ENCODE measurements around the gene SHISA3.
A peak's percentile ranks its signal among the peaks of the same experiment; 100 is the strongest.
"Not testable (repeated sequence)": the region's sequence is repeated elsewhere in the genome, so short reads cannot be mapped to it uniquely, and the experiment has no call there.

Gene SHISA3

DNA sequence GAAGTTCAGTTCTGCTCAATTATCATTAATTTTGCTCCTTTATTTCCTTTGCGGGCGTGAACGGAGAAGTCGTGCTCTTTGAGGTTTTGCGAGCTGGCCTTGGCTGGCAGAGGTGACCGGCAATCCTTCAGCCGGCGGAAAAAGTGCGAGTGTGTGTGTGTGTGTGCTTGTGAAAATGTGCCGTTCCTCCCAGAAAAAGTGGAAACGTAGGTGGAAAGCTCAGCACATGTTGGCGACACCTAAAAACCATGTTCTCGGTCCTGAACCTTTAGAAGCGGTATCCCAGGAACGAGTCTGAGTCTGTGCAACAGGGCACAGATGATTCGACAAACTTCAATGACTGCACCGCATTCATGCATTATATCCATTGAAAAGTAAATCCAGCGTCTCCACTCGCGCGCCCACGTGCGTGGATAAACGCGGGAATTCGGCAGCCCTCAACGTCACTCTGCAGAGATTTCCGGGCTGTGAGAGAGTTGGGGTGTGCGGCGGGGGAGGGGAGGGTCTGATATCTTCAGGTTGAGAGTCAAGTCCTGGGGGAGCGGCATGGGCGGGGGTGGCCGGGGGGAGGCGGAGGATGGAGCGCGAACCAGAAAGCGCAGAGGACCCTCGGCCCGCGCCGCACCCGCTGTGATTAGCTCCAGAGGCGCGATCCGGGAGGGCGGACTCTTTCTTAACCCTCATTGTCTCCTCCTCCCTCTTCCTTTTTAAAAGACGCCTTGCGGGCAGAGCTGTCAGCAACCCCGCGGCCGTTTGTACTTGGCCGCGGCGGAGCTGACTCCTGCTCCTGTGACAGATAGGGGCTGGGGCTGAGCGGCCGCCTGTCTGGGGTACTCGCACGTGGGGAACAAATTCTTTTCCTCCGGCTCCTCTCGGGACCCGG is at the start of gene SHISA3:
SHISA3 (plus strand) TSS at position 737 of the 883 bp plus-strand sequence. CDS start 569 bp downstream, outside the sequence.
- peak; percentile 87 for DNase-seq (ENCODE audit: low read depth, low spot score)

DNA sequence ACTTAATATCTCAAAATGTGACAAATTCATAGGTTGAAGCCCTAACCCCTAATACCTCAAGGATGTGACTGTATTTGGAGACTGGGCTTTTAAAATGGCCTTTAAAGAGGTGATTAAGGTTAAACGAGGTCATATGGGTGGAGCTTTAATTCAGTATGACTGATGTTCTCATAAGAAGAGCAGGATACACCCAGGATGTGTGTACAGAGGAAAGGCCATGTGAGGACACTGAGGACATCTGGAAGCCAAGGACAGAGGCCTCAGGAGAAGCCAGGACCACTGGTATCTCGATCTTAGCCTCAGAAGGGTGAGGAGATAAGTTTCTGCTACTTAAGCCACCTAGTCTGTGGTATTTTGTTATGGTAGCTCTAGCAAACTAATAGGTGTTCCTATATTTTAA is 49.0 kb upstream of the SHISA3 start:
- DNase-seq (ENCODE audit: low read depth, low spot score), result no peak

DNA sequence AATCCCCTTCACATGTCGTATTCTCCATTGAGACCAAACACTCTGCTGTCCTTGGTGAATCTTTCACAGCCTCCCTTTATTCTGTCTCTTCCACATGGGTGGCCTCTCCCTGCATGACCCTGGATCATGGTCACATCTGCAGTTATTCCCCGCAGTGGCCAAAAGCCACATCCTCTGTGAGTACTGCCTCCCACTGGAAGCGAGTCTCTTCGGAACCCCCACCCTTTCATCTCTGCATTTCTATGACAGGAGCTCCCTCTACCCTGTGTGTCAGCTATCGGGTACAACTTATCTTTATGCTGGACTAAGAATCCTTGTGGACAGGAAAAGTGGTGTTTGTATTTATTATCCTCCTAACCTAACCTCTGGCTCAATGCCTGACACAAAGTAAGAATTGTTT is 48.6 kb upstream of the SHISA3 start:
- DNase-seq (ENCODE audit: low read depth, low spot score), result no peak

DNA sequence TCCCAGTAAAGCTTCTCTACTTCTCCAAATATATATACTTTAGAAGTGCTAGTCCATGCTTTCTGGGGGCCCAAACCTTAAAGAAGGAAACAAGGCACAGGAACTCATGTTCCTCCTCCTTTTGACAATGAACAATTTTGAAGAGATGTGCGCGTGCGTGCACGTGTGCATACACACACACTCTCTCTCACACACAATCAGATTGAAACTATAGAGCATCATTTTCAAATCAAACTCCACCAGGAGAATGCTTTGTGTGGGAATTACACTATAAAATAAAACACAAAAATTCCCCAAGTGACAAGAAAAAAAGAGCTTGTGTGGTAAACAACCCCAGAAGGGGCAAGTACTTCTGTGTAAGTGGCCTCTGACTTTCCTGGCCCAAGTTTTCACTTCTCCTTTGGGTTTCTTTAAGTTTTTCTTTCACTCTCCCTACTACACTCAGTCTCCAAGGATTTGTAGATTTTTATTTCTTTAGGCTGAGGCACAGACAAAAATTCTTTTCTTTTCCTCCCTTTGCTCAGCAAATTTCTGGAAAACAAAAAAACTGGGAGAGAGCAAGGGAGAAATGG is 46.6 kb upstream of the SHISA3 start:
- DNase-seq (ENCODE audit: low read depth, low spot score), result no peak

DNA sequence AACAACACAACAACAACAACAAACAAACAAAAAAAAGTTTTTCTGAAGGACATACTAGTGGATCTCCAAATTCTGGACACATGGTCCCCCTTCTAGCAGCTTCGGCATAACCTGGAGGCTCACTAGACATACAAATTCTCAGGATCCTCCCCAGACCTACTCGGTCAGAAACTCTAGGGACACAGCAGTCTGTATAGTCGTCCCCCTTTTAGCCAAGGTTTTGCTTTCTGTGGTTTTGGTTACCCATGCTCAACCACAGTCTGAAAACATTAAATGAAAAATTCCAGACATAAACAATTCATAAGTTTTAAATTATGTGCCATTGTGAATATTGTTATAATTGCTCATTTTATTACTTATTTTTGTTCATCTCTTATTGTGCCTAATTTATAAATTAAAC is 45.2 kb upstream of the SHISA3 start:
- no peak for DNase-seq (ENCODE audit: low read depth, low spot score)

DNA sequence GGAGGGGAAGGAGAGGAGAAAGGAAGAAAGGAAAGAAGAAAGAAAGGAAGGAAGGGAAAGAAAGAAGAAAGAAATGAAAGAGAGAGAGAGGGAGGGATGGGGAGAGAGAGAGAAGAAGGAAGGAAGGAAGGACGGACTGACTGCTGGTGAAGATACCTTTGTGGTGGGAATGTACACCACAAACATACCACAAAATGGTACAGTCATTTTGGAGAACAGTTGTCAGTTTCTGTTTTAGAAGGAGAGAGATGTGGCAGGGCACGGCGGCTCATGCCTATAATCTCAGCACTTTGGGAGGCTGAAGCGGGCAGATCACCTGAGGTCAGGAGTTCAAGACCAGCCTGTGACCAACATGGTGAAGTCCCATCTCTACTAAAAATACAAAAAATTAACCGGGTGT is 40.0 kb upstream of the SHISA3 start:
- DNase-seq (ENCODE audit: low read depth, low spot score), result no peak

DNA sequence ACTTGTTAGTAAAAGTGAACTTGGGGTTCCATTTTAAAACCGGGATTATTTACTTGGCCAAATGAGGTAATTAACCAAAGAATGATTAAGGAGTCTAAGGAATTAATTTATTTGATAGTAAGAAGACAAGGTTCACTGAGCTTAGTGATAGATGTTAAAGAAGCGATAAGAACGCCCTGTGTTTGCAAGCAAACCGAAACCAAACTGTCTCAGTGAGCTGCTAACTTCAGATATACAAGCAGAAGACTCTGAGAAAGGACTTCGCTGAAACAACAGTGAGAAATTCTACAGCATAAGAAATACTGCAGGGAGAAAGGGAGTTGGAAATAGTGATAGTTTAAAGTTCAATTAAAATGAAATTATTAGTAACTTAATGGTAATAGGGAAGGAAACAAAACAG is 37.6 kb upstream of the SHISA3 start:
- no peak for DNase-seq (ENCODE audit: low read depth, low spot score)

DNA sequence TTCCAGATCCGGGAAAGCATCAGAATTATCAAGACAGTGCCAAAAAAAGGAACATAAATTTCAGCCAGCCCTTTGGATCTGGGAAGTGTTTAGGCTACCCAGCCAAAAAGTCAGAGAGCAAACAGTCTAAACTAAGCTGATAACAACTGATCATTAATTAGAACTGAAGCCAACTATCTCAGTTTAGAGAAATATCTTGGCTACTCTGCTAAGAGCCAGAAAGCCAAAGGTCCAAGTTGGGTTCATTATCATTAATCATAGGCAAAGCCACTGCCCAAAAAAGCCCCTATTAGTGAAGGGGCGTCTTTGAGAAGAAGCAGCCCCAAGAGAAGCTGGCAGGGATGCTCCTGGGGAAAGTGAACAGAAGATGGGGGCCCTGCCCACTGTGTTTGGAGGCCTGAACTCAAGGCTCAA is 37.0 kb upstream of the SHISA3 start:
- DNase-seq (ENCODE audit: low read depth, low spot score), result no peak

DNA sequence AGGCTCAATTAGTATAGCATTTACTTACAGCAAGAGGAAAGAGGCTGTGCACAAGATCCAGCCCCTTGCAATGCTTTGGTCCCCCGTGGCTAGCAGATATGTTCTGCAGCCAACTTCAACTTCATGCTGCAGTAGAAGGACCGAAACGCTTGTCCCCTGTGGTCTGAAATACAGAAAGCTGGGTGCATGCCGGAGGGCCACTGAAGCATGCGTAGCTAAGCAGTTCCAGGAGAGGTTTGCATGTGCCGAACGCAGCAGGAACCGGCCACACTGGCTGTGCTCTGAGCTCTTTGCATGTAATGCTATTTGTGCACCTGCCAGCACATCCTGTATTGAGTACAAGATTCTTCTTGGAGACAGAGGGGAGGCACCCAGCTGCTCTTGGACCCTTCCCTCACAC is 35.8 kb upstream of the SHISA3 start:
- no peak for DNase-seq (ENCODE audit: low read depth, low spot score)

DNA sequence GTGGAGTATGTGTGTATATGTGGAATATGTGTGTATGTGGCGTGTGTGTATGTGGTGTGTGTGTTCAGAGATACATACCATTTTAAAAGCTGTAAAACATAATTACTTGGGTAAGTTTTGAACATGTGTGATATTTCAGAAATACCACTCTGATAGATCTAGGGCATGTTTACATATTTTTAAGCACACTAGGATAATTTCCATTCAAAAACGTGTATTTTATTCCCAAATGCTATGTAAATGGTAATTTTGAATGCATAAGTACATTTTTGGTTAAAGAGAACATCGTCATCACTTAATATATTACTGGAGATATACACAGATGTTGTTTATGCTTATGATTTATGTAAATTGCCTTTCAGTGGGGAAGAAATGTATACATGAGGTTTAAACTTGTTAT is 34.7 kb upstream of the SHISA3 start:
- no peak for DNase-seq (ENCODE audit: low read depth, low spot score)

DNA sequence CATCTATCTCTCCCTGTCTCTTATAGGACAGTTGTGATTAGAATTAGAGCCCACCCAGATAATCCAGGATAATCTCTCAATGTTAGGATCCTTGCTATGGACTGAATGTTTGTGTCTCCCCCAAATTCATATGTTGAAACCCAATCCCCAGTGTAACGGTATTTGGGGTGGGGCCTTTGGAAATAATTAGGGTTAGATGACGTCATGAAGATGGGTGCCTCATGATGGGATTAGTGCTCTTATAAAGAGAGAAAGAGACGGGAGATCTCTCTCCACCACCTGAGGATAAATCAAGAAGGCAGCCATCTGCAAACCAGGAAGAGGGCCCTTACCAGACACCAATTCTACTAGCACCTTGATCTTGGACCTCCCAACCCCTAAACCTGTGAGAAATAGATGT is 33.7 kb upstream of the SHISA3 start:
- DNase-seq (ENCODE audit: low read depth, low spot score), result no peak

DNA sequence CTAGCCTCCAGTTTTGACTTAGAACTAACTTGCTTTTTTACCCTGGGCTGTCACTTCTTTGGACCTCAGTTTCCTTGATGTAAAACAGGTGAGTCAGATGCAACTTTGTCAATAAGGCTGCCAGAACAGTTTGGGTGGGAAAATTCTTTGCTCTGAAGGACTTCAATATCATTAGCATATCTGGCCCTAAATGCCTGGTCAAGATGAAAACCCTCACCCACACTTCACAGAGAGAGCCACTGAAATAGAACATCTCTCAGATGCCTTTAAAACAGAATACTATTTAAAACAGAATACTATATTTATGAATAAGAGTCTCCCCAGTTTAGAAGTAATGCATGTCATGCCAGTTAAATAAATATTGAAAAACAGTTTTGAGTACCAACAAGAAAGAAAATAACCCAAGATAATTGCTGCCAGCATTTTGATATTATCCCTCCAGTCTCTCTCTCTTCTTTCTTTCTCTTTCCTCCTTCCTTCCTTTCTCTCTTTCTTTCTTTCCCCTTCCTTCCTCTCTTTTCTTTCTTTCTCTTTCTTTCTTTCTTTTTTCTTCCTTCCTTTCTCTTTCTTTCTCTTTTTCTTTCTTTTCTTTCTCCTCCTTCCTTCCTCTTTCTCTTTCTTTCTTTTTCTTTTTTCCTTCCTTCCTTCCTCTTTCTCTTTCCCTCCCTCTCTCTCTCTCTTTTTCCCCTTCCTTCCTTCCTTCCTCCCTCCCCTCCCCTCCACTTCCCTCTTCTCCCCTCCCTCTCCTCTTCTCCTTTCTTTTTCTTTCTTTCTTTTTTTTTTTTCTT is 32.8 kb upstream of the SHISA3 start:
- no peak for DNase-seq (ENCODE audit: low read depth, low spot score)

DNA sequence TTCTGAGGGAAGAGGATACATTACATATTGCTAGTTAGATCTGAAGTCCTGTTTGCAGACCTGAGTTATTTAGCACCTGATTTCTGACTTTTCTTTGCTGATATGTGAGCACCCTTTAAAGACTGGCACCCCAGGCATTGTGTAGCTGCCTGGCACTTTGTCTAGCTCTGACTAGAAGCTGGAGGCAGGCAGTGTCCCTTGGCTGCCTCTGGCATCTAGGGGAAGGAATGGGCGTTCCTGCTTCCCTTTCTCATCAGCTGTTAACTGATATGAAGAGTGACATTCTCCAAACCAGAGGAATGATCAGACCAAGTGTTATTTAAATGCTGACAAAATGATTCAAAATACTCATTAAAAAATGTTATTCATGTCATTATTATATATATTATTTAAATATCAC is 30.3 kb upstream of the SHISA3 start:
- DNase-seq (ENCODE audit: low read depth, low spot score), result no peak

DNA sequence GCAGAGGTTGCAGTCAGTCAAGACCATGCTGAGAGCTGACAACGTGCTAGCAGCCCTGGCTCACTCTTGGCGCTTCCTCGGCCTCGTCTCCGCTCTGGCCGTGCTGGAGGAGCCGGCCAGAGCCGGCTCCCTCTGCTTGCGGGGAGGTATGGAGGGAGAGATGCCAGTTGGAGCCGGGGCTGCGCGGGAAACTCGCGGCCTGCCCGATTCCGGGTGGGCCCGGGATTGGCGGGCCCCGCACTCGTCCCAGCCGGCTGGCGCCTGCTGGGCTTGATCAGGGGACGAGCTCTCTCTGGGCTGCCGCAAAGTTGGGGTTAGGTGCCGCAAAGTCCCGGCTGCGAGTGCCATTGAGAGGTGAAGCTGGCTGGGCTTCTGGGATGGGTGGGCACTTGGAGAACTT is 27.8 kb upstream of the SHISA3 start:
- no peak for DNase-seq (ENCODE audit: low read depth, low spot score)

DNA sequence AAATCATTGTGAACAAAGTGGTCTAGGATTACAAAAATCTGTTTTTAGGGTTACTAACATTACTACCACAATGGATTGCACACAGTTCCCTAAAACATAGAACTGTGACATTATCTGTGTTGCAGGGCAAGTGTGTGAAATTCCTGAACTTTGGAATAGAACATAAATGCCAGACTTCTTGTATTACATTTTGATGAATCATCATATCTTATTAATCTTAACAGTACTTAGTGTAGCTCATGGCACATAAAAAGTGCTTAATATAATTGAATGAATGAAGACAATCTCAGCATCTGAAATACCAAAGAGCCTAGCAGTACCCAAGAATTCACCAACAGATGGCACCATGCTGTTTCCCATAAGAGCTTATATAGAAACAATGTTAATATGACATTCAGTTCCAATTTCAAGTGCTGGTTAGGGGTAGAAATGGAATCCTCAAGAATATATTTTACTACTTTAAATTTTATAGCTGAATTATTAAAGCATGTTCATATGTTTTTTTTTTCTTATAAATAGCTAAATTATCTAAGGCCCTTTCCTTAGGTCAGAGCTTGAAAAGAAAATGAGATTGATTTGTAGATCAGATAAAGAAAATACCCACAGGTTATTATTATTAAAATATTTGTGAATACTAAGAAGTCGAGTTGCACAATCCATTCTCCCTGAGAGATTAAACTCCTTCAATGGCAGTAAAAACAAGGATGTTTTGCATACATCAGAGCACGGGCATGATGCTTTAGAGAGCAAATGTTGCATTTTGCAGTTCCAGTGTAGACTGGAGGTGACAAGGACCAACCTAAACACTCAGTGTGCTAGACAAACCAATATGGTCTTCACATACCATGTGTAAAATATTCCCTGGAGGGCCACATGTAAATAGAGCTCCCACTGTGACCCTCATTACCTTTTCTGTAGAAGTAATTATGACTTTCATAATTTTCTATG is 25.7 kb upstream of the SHISA3 start:
- no peak for DNase-seq (ENCODE audit: low read depth, low spot score)

DNA sequence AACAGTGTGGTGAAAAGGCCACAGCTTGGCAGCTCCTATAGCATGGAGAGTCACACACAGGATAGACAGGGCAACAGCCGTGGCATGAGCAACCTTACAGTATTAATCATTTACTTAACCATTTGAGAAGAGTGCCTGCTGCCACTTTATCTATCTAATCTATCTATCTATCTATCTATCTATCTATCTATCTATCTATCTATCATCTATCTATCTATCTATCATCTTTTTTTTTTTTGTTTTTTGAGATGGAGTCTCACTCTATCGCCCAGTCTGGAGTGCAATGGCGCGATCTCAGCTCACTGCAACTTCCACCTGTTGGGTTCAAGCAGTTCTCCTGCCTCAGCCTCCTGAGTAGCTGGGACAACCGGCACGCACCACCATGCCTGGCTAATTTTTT is 25.0 kb upstream of the SHISA3 start:
- not testable (repeated sequence) for DNase-seq (ENCODE audit: low read depth, low spot score)

DNA sequence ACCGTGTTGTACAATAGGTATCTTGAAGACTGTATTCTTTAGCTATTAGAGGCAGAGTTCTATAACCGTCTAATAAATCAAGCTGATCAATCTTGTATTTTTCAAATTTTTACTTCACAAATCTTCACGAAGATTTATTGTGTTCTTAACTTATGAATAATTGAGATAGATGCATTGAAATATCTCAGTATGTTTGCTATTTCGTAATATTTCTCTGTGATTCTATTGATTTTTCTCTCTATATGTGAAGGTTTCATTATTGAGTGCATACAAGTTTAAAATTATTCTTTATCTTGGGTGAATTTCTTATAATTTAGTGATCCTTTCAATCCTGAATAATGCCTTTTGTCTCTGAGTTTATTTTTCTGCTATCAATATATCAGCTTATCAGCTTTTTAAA is 19.8 kb upstream of the SHISA3 start:
- no peak for DNase-seq (ENCODE audit: low read depth, low spot score)

DNA sequence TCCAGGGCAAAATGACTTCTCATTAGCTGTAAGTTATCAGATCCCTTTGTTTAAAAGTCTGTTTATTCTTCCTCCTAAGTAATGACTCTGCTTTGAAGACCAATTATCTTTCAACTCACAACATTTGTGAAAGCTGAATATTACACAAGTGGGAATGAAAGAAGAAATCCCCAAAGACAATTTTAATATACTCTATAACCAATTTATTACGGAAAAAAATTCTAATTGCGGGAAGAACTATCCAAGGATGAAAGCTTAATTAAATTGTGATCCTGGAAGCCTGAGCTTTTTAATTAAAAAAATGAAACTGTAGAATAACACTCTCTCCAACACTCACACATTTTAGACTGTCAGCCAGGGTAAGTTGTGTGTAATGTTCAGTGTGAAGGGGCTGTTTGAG is 15.6 kb upstream of the SHISA3 start:
- no peak for DNase-seq (ENCODE audit: low read depth, low spot score)

DNA sequence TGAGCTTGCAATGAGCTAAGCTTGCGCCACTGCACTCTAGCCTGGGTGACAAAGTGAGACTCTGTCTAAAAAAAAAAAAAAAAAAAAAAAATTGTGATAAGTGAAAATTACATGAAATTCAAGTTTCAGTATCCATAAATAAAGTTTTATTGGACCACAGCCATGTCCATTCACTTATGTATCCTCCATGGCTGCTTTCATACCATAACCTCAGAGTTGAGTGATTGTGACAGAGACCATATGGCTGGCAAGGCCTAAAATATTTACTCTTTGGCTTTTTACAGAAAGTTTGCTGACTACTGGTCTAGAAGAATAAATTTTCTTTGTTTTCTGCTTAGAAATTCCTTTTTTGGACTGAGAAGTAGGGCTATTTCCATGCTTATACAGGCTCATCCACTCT is 11.8 kb upstream of the SHISA3 start:
- DNase-seq (ENCODE audit: low read depth, low spot score), result no peak

DNA sequence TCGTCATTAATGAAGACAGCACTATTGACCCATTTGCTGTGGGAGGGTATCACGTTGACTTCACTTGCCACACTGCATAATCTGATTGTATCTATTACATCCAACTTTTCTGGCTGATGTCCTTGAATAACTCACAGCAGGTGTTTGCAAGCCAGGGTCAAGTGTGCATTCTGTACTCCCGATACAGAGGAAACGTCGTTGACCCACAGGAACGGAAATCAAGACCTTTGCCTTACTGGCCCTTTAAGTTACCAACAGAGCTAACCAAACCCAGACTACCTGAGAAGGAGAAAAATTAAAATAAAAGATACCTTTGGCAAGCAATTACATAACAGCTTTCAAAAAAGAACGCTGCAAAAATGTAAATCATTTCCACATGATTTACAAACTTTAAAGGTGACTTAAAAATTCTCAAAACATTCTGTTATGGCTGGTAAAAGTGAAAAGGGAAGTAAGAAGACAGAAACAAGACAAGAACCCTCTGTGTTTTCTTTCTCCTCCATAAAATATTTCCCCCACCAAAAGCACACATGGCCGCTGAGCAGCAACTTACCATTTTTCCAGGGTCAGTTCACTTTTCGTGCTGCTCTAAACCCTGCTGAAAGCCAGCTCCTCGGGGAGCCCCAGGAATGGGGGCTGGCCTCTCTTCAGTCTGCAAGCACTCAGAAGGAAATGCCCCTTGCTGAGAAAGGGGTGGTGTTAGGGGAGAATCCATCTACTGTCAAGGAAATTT is 6.5 kb upstream of the SHISA3 start:
- no peak for DNase-seq (ENCODE audit: low read depth, low spot score)

DNA sequence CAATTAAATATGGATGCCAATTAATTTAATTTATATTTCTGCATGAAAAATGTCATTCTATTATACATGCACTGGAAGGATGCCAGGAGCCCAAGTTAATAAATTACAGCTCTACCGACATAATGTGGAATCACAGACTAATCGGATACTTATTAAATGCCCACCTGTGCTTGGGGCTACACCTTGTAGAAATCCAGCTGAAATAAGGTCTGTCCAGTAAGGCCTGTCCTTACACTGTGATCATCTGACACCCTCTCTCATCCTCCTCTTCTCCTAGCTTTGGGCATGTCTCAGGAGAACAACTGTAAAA is 6.0 kb upstream of the SHISA3 start:
- DNase-seq (ENCODE audit: low read depth, low spot score), result no peak

Measured in ELF-1 (cell line).